GM21825 (cell line): Measurements from ENCODE around the gene CCL27.

Experiments
- ATAC-seq: cut with Tn5 transposase; IDR thresholded peaks from one replicate; pipeline ENCODE4 v1.9.1; 2021; ENCODE audit warnings: mild to moderate bottlenecking, moderate library complexity; ENCODE audit not compliant: unreplicated experiment

The CCL27 gene

DNA sequence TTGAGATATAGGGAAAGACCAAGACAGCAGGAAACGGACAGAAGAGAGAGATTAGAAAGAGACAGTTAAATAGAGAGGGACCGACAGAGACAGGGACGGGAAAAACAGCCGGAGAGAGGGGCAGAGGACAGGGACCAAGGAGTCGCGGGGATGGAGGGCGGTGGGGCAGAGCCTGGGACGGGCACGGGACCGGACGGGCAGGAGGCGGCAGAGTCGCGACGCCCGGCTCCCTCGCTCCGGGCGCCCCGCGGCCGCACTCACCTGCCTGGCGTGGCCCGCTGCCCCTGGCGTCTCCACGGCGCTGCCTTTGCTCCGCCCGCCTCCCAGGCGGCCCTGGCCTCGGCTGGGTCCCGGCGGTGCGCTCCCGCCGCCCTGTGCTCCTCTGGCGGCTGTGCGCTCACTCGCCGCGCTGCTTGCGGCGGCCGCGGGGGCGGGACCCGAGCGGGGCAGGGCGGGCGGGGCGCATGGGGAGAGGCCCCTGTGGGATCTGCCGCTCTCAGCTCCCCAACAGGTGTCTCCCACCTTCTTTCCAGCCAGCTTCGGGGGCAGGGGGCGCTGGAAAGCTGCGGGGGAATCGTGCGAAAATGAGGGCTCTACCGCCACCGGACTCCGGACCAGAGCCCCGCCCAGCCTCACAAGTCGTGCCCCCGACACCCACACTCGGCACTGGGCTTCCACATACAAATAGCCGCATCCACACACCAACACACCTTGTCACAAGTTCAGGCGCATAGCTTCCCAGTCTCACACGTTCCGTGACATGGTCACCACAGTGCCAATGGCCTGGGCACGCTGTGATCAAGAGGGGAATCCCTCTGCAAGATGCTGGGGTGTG lies 33.6 kb downstream of the CCL27 start, which contains the start of gene ARID3C:
TSS of gene ARID3C (minus strand) at position 411 of the 835 bp plus-strand sequence. CDS start 1,052 bp downstream, outside the sequence.
- ATAC-seq, result no peak

DNA sequence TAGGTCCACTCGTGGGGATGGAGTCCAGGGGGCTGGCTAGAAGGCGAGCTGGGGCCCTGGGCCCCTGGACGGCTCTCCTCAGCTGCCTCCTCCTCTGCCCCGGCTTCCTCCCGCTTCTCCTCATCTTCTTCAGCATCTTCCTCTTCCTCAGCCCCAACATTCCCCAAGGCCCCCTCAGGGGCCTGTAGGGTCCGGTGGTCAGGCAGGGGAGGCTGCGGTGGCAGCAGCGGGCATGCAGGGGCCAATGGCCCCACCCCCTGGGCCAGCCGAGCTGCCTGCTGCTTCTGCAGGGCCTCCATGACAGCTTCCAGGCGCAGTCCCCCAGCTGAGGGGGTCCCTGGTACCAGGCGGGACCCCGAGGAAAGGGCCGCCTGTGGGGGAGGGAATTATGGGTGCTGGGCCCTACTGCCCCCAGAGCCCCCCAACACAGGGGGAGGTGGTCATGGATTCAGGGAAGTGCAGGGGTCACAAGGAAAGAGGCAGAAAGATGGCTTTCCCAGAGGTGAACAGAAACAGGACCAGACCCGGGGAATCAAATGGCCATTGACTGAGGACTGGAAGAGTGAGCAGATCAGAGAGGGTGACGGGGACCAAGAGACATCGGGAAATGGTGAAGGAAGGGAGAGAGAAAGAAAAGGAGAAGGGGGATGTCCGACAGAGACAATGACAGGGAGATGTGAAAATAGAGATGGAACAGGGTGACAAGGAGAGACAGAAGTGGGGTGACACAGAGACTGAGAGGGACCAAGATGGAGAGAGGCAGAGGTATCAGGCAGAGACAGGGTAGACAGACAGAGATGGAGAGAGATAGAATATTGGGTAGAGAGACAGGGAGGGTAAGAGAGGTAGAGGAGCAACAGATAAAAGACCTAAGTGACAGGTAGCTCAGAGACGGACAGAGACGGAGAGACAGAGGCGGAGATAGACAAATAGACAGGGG lies 34.5 kb downstream of the CCL27 start:
- ATAC-seq, result no peak

DNA sequence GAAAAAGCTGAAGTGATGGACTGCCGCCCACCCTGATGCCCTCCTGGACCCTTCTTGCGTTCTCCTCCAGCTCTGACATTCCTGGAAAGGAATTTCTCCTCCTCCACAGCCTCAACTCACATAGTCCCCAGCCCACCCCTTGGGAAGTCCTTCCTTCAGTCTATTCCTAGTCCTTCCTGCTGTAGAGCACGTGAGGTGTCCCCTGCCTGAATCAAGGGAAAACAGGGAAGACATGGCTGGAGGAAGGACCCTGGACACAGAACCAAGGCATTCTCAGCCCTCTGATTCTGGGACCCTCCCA lies 37.3 kb downstream of the CCL27 start:
- ATAC-seq, result no peak

DNA sequence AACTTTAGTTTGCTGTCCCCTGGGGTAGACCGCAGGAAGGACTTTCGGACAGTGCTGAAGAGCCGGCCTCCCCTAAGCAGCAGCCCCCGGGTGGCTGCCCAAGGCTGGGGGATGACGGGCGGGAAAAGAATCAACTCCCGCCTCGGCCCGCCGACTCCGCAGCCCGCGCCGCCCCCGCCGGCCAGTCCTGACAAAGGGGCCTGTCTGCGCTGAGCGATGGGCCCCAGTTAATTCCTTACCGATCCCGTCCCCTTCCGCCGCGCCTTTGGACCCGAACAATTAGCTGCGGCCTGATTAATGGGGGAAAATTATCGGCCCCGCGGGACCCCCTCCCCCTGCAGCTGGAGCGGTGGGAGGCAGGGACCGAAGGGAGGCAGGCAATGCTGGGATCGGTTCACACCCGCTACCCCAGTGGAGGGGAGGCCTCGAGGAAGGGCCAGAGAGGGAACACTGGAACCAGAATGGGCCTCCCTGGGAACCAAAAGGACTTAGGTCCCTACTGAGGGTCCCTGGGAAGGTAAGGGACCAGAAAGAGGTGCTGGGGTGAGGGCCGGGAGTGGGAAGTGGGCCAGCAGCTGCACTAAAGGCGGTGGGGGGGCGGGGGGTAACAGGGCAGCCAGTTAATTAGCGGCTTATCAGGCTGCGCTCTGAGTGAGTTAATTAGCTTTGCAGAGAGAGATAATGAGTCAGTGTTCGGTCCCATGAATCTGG lies 37.8 kb downstream of the CCL27 start:
- ATAC-seq, result no peak

DNA sequence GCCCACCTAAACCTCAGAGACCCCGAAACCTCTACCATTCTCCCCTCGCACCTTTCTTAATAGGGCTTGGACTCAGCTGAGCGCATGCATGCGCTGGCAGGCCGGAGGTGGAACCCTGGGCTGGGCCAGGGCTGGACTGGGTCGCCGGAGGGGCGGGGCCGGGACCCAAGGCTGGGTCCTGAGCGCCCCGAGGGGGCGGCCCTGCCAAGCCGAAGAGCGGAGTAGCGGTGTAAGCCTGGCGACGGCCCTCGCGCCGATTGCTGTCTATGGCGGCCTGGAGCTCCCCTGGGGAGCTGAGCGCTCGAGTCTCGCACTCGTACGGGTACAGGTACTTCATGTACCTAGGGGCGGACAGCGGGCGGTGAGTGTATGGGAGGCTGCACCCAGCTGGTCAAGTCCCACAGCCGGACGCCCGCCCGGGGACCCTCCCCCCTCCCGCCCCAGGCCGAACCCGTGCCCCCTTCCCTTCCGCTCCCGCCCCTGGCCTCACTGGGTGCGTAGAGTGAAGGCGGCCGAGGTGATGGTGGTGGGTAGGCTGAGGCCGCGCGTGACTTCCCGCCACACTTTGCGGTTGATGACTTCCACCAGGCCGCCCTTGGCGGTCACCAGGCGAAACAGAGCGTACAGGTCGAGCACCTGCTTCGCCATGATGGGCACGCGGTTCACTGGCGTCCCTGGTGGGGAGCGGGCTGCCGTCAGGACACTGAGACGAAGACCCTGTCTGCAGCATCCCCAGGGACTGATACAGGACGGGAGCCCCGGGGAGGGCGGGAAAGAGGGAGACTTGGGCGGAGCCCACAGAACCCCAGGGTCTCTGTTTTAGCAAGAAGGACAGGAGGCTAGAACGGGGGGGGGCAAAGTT lies 38.9 kb downstream of the CCL27 start:
- no peak for ATAC-seq

DNA sequence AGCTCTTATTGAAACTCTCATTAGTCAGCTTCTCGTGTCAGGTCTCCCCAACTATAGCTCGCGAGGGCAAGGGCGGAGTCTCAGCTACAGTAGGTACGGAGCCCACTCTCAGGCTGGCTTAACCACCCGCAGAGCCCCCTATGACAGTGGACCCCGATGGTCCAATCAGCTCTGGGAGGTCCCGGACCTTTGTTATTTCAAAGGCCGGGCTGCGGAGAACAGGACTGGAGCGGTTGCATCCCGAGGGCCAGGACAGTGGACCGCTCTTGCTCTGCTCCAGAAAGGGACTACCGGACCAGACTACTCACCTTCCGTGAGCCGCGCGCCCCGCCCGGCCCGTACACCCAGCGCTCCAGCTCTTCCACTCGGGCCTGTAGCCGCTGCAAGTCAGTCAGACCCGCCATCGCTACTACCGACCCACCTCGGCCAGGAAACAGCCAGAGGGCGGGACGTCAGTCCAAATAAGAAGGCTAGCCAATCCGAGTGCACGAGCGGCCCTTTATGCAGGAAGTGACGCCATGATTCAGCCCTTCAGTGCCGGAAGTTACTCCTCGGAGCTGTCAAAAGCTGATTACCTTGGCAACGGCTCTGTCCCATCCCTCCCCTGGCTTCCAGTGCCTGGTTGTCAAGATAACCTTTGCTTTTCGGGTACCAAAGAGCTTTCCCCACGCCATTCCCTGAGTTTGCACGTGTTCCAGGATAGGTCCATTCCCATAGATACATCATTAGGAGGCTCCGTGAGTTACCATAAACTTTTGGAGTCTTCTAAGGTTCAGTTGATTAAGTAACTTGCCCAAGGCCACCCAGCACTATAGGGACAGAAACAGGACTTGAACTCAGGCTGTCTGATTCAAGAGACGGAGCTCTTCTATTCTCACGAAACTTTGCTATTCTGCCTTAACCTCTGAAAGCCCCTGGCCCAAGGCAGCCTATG lies 42.1 kb downstream of the CCL27 start, which contains the start of gene DCTN3:
TSS of gene DCTN3 (minus strand) at position 435 of the 934 bp plus-strand sequence. CDS start at position 404, 31 bp downstream.
- ATAC-seq, result peak; percentile 95

DNA sequence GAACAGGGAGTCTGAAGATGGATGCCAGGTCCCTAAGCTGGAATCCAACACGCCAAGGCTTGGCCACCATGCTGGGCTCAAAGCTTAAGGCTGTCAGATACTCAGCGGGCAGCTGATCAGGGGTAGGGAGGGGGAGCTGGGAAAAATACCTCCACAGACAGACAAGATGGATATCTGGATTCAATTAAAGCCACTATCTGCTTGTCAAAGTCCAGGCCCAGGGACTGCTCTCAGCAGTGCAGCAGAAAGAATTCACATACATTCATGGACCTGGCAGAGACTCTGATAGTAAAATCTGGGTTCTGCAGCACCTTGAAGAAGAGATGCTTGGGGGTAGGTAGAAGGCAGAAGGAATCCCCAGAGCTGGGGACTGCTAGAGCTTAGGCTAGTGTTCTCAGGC lies 47.3 kb downstream of the CCL27 start:
- ATAC-seq, result no peak

DNA sequence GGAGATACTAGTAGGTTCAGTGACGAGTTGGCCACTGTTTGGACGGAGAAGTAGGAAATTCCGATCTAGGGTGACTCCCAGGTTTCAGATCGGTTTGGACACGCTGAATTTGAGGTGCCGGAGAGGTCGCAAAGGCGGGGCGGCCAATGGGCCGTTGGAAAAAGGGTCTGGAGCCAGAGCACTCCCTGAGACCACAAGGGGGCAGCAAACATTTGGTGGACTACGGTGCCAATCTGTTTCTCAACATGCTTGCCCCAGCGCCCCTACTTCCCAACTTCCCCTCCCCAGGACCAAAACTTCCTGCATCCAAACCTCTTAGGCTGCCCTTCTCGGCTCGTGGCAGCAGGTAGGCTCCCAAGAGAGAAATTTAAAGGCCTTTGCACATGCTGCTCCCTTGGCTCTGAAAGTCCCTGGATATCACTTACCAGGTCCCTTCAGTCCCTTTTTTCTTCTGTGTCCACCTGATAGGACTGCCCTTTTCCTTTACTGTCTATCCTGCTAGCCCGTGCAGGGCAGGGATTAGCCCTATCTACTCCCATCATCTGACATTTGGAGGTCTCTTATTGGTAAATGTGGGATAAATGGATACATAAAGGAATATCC lies 49.6 kb downstream of the CCL27 start:
- ATAC-seq, result peak; percentile 47
